Embryonic facial prominence (tissue), 1 donor: ENCODE measurements around the gene MIA.
"Not testable (repeated sequence)": the region's sequence is repeated elsewhere in the genome, so short reads cannot be mapped to it uniquely, and the experiment has no call there.

Experiments used
- DNase-seq: peaks from one replicate; pipeline ENCODE4 v3.0.0-alpha.2; 2016; ENCODE audit errors: extremely low spot score

MIA gene

DNA sequence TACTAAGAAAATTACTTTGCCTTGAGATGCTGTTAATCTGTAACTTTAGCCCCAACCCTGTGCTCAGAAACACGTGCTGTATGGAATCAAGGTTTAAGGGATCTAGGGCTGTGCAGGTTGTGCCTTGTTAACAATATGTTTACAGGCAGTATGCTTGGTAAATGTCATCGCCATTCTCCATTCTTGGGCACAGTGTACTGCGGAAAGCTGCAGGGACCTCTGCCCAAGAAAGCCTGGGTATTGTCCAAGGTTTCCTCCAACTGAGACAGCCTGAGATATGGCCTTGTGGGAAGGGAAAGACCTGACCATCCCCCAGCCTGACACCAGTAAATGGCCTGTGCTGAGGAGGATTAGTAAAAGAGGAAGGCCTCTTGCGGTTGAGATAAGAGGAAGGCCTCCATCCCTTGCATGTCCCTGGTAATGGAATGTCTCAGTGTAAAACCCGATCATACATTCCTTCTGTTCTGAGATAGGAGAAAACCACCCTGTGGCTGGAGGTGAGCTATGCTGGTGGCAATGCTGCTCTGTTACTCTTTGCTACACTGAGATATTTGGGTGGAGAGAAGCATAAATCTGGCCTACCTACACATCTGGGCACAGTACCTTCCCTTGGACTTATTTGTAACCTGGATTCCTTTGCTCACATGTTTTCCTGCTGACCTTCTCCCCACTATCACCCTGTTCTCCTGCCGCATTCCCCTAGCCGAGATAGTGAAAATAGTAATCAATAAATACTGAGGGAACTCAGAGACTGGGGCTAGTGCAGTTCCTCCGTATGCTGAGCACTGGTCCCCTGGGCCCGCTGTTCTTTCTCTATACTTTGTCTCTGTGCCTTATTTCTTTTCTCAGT lies 47.6 kb downstream of the MIA start:
- not testable (repeated sequence) for DNase-seq

DNA sequence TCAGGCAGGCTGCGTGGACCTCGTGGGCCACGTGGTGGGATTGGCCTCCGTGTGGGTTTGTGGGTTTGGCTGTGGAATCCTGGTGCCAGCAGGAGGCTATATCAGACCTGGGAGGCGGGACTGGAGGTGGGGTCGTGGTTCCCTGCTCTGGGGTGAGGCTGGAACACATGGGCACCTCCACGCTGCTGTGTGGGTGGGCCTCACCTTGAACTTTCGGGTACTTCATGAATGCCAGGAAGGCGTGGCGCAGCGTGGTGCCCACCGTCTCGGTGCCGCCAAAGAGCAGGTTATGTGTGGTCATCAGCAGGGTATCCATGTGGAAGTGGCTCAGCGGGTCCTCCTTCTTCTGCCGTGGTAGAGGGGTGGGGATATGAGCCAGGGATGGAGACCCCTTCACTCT lies 49.6 kb downstream of the MIA start:
- DNase-seq, result not testable (repeated sequence)

DNA sequence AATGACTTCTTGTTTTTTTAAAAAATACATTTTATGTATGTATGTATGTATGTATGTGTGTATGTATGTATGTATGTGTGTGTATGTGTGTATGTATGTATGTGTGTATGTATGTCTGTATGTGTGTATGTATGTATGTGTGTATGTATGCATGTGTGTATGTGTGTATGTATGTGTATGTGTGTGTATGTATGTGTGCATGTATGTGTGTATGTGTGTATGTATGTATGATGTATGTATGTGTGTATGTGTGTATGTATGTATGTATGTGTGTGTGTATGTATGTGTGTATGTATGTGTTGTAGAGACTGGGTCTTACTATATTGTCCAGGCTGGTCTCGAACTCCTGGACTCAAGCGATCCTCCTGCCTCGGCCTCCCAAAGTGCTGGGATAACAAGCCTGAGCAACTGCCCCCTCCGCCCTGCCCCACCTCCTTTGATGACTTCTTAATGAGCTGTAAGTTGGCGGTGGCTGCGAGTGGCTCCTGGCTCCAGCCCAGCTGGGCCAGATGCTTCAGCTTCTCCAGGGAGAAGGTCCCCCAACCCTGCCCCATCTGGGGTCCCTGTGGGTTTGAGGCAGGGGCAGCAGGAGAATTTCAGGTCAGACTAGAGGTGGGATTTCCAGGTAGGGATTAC lies 50.3 kb downstream of the MIA start:
- not testable (repeated sequence) for DNase-seq

DNA sequence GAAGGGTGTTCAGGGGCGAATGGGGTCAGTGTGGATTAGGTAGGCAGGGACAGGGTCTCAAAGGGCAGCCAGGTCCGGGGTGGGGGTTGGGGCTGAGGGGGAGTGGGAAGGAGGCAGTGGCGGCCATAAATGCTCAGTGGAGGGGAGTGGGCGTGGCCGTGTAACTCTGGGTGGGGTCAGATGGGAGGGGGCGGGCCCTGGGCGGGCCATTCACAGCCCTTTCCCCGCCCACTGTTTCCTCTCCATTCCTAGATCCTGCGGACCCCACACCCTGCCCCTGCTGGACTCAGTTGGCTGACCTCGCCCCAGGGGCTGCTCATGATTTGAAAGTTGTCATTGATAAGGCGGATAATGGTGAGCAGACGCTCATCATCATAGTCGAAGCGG lies 51.0 kb downstream of the MIA start:
- not testable (repeated sequence) for DNase-seq

DNA sequence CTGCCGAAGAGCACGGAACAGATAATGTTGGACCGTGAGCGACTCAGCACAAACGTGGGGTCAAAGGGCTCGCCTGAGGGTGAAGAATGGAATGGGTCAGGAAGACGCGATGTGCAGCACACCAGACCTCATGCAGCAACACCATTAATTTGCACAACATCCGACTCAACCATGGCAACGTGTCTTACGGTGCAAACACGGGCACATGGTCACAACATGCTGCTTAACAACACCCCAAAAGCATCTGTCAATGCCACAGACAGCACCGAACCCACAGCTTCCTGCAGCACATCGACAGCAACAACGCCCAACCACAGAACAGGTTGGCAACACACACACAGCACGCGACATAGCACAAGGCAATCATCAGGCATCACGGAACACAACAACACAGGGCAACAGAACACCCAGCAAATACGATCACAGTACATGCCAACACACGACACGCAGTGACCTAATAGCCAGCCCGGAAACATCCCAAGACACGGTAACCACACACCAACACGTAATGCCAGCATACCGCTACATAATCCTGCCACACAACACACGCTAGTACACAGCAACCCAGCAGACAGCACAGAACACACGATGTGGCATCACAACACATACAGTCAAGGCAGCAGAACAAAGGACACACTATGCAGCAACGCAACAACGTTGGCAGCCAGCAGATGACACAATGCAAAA lies 51.5 kb downstream of the MIA start:
- DNase-seq, result not testable (repeated sequence)
